CD4-positive, alpha-beta memory T cell (primary cell): ENCODE data around the gene MAPK8IP3. TPM values are rescaled to one million over a fixed set of nuclear protein-coding genes. Genes with fewer than 3 reads are reported as not detected.

Experiments used
- CTCF ChIA-PET: fragments of 350-600 bp; sonication (Branson Sonifier 250); formaldehyde crosslinking; loops from one replicate; lab custom pipeline; 2021; ENCODE audit warnings: inconsistent platforms; ENCODE audit not compliant: partially characterized antibody; lab: Charles Lee
- POLR2A ChIA-PET: fragments of 350-600 bp; sonication (Branson Sonifier 250); formaldehyde crosslinking; loops from one replicate; lab custom pipeline; 2021; ENCODE audit not compliant: partially characterized antibody; lab: Charles Lee
- DNase-seq, 5 donors: peaks; one replicate each; pipeline versions ENCODE4 v3.0.0 to v3.0.0-alpha.2; 2020 to 2022; ENCODE audit warnings: mixed read lengths in 1 of 5
- H3K27ac ChIP-seq: one replicate; pipeline ENCODE4 v1.7.0; 2013; ENCODE audit warnings: low read depth, low read length
- H3K27me3 ChIP-seq: 2 replicates; pipeline ENCODE4 v1.7.0; 2013; ENCODE audit warnings: mild to moderate bottlenecking, low read length, moderate library complexity; ENCODE audit not compliant: insufficient read depth
- H3K36me3 ChIP-seq: 2 replicates; pipeline ENCODE4 v1.7.0; 2013; ENCODE audit warnings: mild to moderate bottlenecking, low read length, moderate library complexity; ENCODE audit not compliant: insufficient read depth
- H3K4me1 ChIP-seq: 2 replicates; pipeline ENCODE4 v1.7.0; 2013; ENCODE audit warnings: mild to moderate bottlenecking, low read length, moderate library complexity; ENCODE audit not compliant: insufficient read depth
- H3K4me3 ChIP-seq, 2 donors: one replicate each; pipeline ENCODE4 v1.7.0; 2013; ENCODE audit warnings: low read length in 2 of 2, mild to moderate bottlenecking in 1 of 2
- H3K9me3 ChIP-seq, 2 donors: one replicate each; pipeline ENCODE4 v1.7.0; 2013; ENCODE audit warnings: low read length in 2 of 2, control low read depth in 1 of 2; ENCODE audit not compliant: control insufficient read depth in 1 of 2
- H3K27ac Mint-ChIP-seq, 7 donors: one replicate each; pipeline ENCODE4 v1.8.0; 2020 to 2021; ENCODE audit warnings: mixed read lengths in 7 of 7, mild to moderate bottlenecking in 6 of 7, inconsistent platforms in 3 of 7, moderate library complexity in 3 of 7
- H3K27me3 Mint-ChIP-seq, 2 donors: one replicate each; pipeline ENCODE4 v1.8.0; 2020 to 2021; ENCODE audit warnings: mixed read lengths in 2 of 2
- H3K36me3 Mint-ChIP-seq, 2 donors: one replicate each; pipeline ENCODE4 v1.8.0; 2020 to 2021; ENCODE audit warnings: mixed read lengths in 2 of 2, inconsistent platforms in 1 of 2, mild to moderate bottlenecking in 1 of 2
- H3K4me1 Mint-ChIP-seq, 4 donors: one replicate each; pipeline ENCODE4 v1.8.0; 2020 to 2021; ENCODE audit warnings: mixed read lengths in 4 of 4, mild to moderate bottlenecking in 1 of 4
- H3K4me3 Mint-ChIP-seq, 8 donors: one replicate each; pipeline ENCODE4 v1.8.0; 2020 to 2021; ENCODE audit warnings: mixed read lengths in 8 of 8, mild to moderate bottlenecking in 7 of 8, moderate library complexity in 6 of 8, inconsistent platforms in 3 of 8
- H3K9me3 Mint-ChIP-seq, 8 donors: one replicate each; pipeline ENCODE4 v1.8.0; 2020 to 2021; ENCODE audit warnings: mixed read lengths in 8 of 8, mild to moderate bottlenecking in 5 of 8, inconsistent platforms in 3 of 8, moderate library complexity in 1 of 8
- intact Hi-C: fragments of 100-400 bp; cut with micrococcal nuclease; formaldehyde crosslinking; loops from one replicate; pipeline ENCODE4 v1.15.1; 2023
- polyA plus RNA-seq, 2 donors: library from polyadenylated mRNA; unstranded; fragments of 300-500 nt; fragmentation: Illumina TruSeq; gene quantifications; one replicate each; pipeline ENCODE4 v1.2.3, GENCODE V29; 2021
- total RNA-seq, 2 experiments: library from RNA; stranded (reverse); gene quantifications; one replicate each; pipeline ENCODE4 v1.2.3, GENCODE V29; 2021

The MAPK8IP3 gene
- total and polyA plus RNA-seq, 4 experiments from 2014 or later, result 0.86 to 248 (median 121) TPM

- Histone ChIP-seq H3K9me3 (no peaks in the 10 kb centered on the region), H3K4me3 (no peak overlapping the region), H3K27me3 (no peaks in the 10 kb centered on the region), H3K36me3 (peaks cover 65% of the 10 kb centered on the region), H3K27ac (no peak overlapping the region), H3K4me1 (no peaks in the 10 kb centered on the region)
- DNase-seq, result no peak
- intact Hi-C loops, result no loop called here
- no peaks in the 10 kb centered on the region for H3K9me3 Mint-ChIP-seq
- peaks cover 0 to 3% (median under 1%) of the 10 kb centered on the region in 4 donors for H3K4me1 Mint-ChIP-seq
- no peak overlapping the region for H3K27ac Mint-ChIP-seq
- H3K27me3 Mint-ChIP-seq, result no peaks in the 10 kb centered on the region
- no peak overlapping the region for H3K4me3 Mint-ChIP-seq
- peaks cover 37 to 81% of the 10 kb centered on the region in 2 donors for H3K36me3 Mint-ChIP-seq
- CTCF ChIA-PET, result no interaction called here
- POLR2A ChIA-PET, result no interaction called here
Measured at GRCh38 chr16:1670866-1671265, 35.1 kb upstream of the MAPK8IP3 start.

GRCh38 chr16:1673424-1674151, 32.4 kb upstream of the MAPK8IP3 start:
- intact Hi-C loops, result no loop called here
- Mint-ChIP-seq H3K27ac (peak overlapping the region in 1 of 7 donors; percentile 81), H3K9me3 (peaks cover 0 to 2% (median 0%) of the 10 kb centered on the region in 8 donors), H3K27me3 (no peaks in the 10 kb centered on the region), H3K4me3 (no peak overlapping the region), H3K36me3 (peaks cover 29 to 66% of the 10 kb centered on the region in 2 donors), H3K4me1 (peaks cover 0 to 16% (median 9%) of the 10 kb centered on the region in 4 donors)
- Histone ChIP-seq H3K27me3 (no peaks in the 10 kb centered on the region), H3K9me3 (no peaks in the 10 kb centered on the region), H3K36me3 (peaks cover 40% of the 10 kb centered on the region), H3K27ac (no peak overlapping the region), H3K4me1 (peaks cover 8% of the 10 kb centered on the region), H3K4me3 (no peak overlapping the region)
- ChIA-PET POLR2A (interaction anchor here (1.2 kb wide), 1 partner anchor 32 kb away, joined by 3 read pairs; the partner anchor contains the start of gene MAPK8IP3), CTCF (no interaction called here)
- DNase-seq, result no peak

GRCh38 chr16:1674306-1674705, 31.7 kb upstream of the MAPK8IP3 start:
- CTCF ChIA-PET, result no interaction called here
- Mint-ChIP-seq H3K36me3 (peaks cover 29 to 62% of the 10 kb centered on the region in 2 donors), H3K4me1 (peaks cover 5 to 23% (median 15%) of the 10 kb centered on the region in 4 donors), H3K27ac (no peak overlapping the region), H3K9me3 (peaks cover 0 to 2% (median 0%) of the 10 kb centered on the region in 8 donors), H3K4me3 (no peak overlapping the region), H3K27me3 (no peaks in the 10 kb centered on the region)
- H3K4me1 ChIP-seq, result peaks cover 15% of the 10 kb centered on the region
- H3K27ac ChIP-seq, result no peak overlapping the region
- peaks cover 33% of the 10 kb centered on the region for H3K36me3 ChIP-seq
- POLR2A ChIA-PET, result interaction anchor here (0.6 to 4.9 kb wide), 3 partner anchors 31 to 1207 kb away, joined by 3 to 75 read pairs (median 4); partner anchors contain the start of gene MAPK8IP3
- intact Hi-C loops, result no loop called here
- no peaks in the 10 kb centered on the region for H3K9me3 ChIP-seq
- H3K27me3 ChIP-seq, result no peaks in the 10 kb centered on the region
- H3K4me3 ChIP-seq, result no peak overlapping the region
- no peak for DNase-seq

- POLR2A ChIA-PET, result interaction anchor here (0.5 to 4.9 kb wide), 3 partner anchors 19 to 1207 kb away, joined by 3 to 75 read pairs (median 4); partner anchors contain the start of gene MAPK8IP3
Measured at GRCh38 chr16:1674751-1675664, 31.0 kb upstream of the MAPK8IP3 start.

GRCh38 chr16:1676661-1677060, 29.3 kb upstream of the MAPK8IP3 start:
- Histone ChIP-seq H3K4me1 (peaks cover 28% of the 10 kb centered on the region), H3K36me3 (peaks cover 22% of the 10 kb centered on the region), H3K27ac (no peak overlapping the region), H3K27me3 (no peaks in the 10 kb centered on the region), H3K4me3 (no peak overlapping the region), H3K9me3 (no peaks in the 10 kb centered on the region)
- Mint-ChIP-seq H3K9me3 (peaks cover 0 to 2% (median 0%) of the 10 kb centered on the region in 8 donors), H3K36me3 (peaks cover 19 to 46% of the 10 kb centered on the region in 2 donors), H3K27me3 (no peaks in the 10 kb centered on the region), H3K27ac (peak overlapping the region in 4 of 7 donors; percentile 41 to 86 (median 76)), H3K4me1 (peaks cover 12 to 44% (median 28%) of the 10 kb centered on the region in 4 donors), H3K4me3 (peak overlapping the region in 5 of 8 donors; percentile 2 to 74 (median 65))
- ChIA-PET POLR2A (interaction anchor here (2.3 to 4.9 kb wide), 2 partner anchors 29 to 106 kb away, joined by 16 to 75 read pairs; partner anchors contain the start of genes MAPK8IP3, NUBP2 and SPSB3), CTCF (interaction anchor here (1.6 to 3.4 kb wide), 2 partner anchors 29 to 47 kb away, joined by 5 to 23 read pairs; partner anchors contain the start of gene MAPK8IP3)
- intact Hi-C loops, result no loop called here
- DNase-seq, result no peak

More at GRCh38 chr16:1674751-1675664, 31.0 kb upstream of the MAPK8IP3 start:
- H3K36me3 Mint-ChIP-seq, result peaks cover 29 to 55% of the 10 kb centered on the region in 2 donors
- H3K9me3 Mint-ChIP-seq, result peaks cover 0 to 2% (median 0%) of the 10 kb centered on the region in 8 donors
- no peaks in the 10 kb centered on the region for H3K27me3 Mint-ChIP-seq
- Histone ChIP-seq H3K4me3 (no peak overlapping the region), H3K9me3 (no peaks in the 10 kb centered on the region), H3K4me1 (peaks cover 22% of the 10 kb centered on the region), H3K36me3 (peaks cover 27% of the 10 kb centered on the region), H3K27me3 (no peaks in the 10 kb centered on the region), H3K27ac (no peak overlapping the region)
- no peak for DNase-seq
- peaks cover 7 to 30% (median 17%) of the 10 kb centered on the region in 4 donors for H3K4me1 Mint-ChIP-seq
- intact Hi-C loops, result no loop called here
- H3K4me3 Mint-ChIP-seq, result no peak overlapping the region
- peak overlapping the region in 1 of 7 donors; percentile 22 for H3K27ac Mint-ChIP-seq
- CTCF ChIA-PET, result interaction anchor here (3.4 kb wide), 1 partner anchor 31 kb away, joined by 23 read pairs; the partner anchor contains the start of gene MAPK8IP3

- POLR2A ChIA-PET, result interaction anchor here (0.6 to 4.9 kb wide), 17 partner anchors 9 to 287 kb away, joined by 3 to 75 read pairs (median 5); partner anchors contain the start of genes CRAMP1, IFT140, MAPK8IP3 and NUBP2
- peaks cover 13 to 49% (median 29%) of the 10 kb centered on the region in 4 donors for H3K4me1 Mint-ChIP-seq
- peak overlapping the region in 6 of 8 donors; percentile 41 to 74 (median 66) for H3K4me3 Mint-ChIP-seq
- H3K27ac ChIP-seq, result no peak overlapping the region
- peaks cover 22% of the 10 kb centered on the region for H3K36me3 ChIP-seq
- H3K9me3 ChIP-seq, result no peaks in the 10 kb centered on the region
- H3K4me1 ChIP-seq, result peaks cover 28% of the 10 kb centered on the region
- peak overlapping the region; percentile 46 to 85 (median 75) for H3K27ac Mint-ChIP-seq
- H3K4me3 ChIP-seq, result no peak overlapping the region
- no peaks in the 10 kb centered on the region for H3K27me3 ChIP-seq
- CTCF ChIA-PET, result interaction anchor here (1.0 to 3.4 kb wide), 3 partner anchors 29 to 313 kb away, joined by 4 to 23 read pairs (median 5); partner anchors contain the start of gene MAPK8IP3
- DNase-seq, result peak in 3 of 5 donors; percentile 3 to 20 (median 16)
- H3K27me3 Mint-ChIP-seq, result no peaks in the 10 kb centered on the region
- H3K9me3 Mint-ChIP-seq, result peaks cover 0 to 2% (median 0%) of the 10 kb centered on the region in 8 donors
- intact Hi-C loops, result no loop called here
- peaks cover 12 to 44% of the 10 kb centered on the region in 2 donors for H3K36me3 Mint-ChIP-seq
Measured at GRCh38 chr16:1677339-1677738, 28.7 kb upstream of the MAPK8IP3 start.
